T-helper 9 cell (primary cell): ENCODE results near the gene SLC25A39.
"Not testable (repeated sequence)": the region's sequence is repeated elsewhere in the genome, so short reads cannot be mapped to it uniquely, and the experiment has no call there.

Experiments
- DNase-seq: peaks from one replicate; pipeline ENCODE4 v3.0.0-alpha.2; 2020

SLC25A39 gene

GRCh38 chr17:44333371-44333770, 8.7 kb upstream of the SLC25A39 start:
- DNase-seq: no peak

- DNase-seq: peak; percentile 57
Observed at GRCh38 chr17:44331249-44331760, 6.7 kb upstream of the SLC25A39 start.

GRCh38 chr17:44330263-44330662, 5.6 kb upstream of the SLC25A39 start:
- DNase-seq: not testable (repeated sequence)

GRCh38 chr17:44329516-44329915, 4.9 kb upstream of the SLC25A39 start:
- not testable (repeated sequence) for DNase-seq

GRCh38 chr17:44327715-44328449, 3.3 kb upstream of the SLC25A39 start:
- DNase-seq: no peak

GRCh38 chr17:44326861-44327444, 2.3 kb upstream of the SLC25A39 start:
- peak; percentile 90 for DNase-seq

- no peak for DNase-seq
Observed at GRCh38 chr17:44324092-44324570, 492 bp downstream of the SLC25A39 start.

- no peak for DNase-seq
Observed at GRCh38 chr17:44323359-44324091, 1.1 kb downstream of the SLC25A39 start.

- DNase-seq: no peak
Observed at GRCh38 chr17:44322236-44322895, 2.3 kb downstream of the SLC25A39 start.

- DNase-seq: no peak
Observed at GRCh38 chr17:44321246-44322120, 3.1 kb downstream of the SLC25A39 start.

GRCh38 chr17:44320066-44320465, 4.6 kb downstream of the SLC25A39 start:
- no peak for DNase-seq

GRCh38 chr17:44318077-44318892, 6.3 kb downstream of the SLC25A39 start:
- DNase-seq: no peak

GRCh38 chr17:44317545-44317944, 7.1 kb downstream of the SLC25A39 start:
- DNase-seq: no peak

GRCh38 chr17:44315760-44316731, 8.6 kb downstream of the SLC25A39 start:
- no peak for DNase-seq

- DNase-seq: peak; percentile 14
Observed at GRCh38 chr17:44314869-44315661, 9.6 kb downstream of the SLC25A39 start.

- DNase-seq: no peak
Observed at GRCh38 chr17:44314524-44314868, 10.1 kb downstream of the SLC25A39 start.

GRCh38 chr17:44314031-44314430, 10.6 kb downstream of the SLC25A39 start:
- no peak for DNase-seq

GRCh38 chr17:44312396-44313104, 12.1 kb downstream of the SLC25A39 start:
- no peak for DNase-seq
